Small intestine (tissue), 7 donors: ENCODE results near the gene TMX4. TPM values are rescaled to one million over a fixed set of nuclear protein-coding genes. Genes with fewer than 3 reads are reported as not detected.

ENCODE experiments used
- DNase-seq, 2 donors: peaks; one replicate each; pipeline versions ENCODE4 v3.0.0 to v3.0.0-alpha.2; 2013
- FAIRE-seq: peaks from 2 replicates; lab custom pipeline; 2012; peaks lifted over from hg19 to GRCh38; lab: Jason Lieb, UNC
- H3K27ac ChIP-seq, 3 donors: one replicate each; pipeline ENCODE4 v1.5.1; 2013; ENCODE audit warnings: low read length in 2 of 3, mild to moderate bottlenecking in 2 of 3, control low read depth in 1 of 3, inconsistent platforms in 1 of 3, low read depth in 1 of 3, moderate library complexity in 1 of 3
- H3K27me3 ChIP-seq, 3 donors: one replicate each; pipeline ENCODE4 v1.6.1; 2013; ENCODE audit warnings: low read length in 3 of 3, inconsistent platforms in 1 of 3; ENCODE audit not compliant: control insufficient read depth in 3 of 3, insufficient read depth in 3 of 3
- H3K36me3 ChIP-seq, 3 donors: one replicate each; pipeline ENCODE4 v1.6.1; 2013; ENCODE audit warnings: low read length in 3 of 3, inconsistent platforms in 1 of 3, low read depth in 1 of 3, mild to moderate bottlenecking in 1 of 3, moderate library complexity in 1 of 3; ENCODE audit not compliant: control insufficient read depth in 3 of 3, insufficient read depth in 2 of 3
- H3K4me1 ChIP-seq, 3 donors: one replicate each; pipeline ENCODE4 v1.6.1; 2013; ENCODE audit warnings: low read length in 2 of 3, inconsistent platforms in 1 of 3, low read depth in 1 of 3, mild to moderate bottlenecking in 1 of 3, moderate library complexity in 1 of 3; ENCODE audit not compliant: control insufficient read depth in 3 of 3, insufficient read depth in 2 of 3
- H3K4me3 ChIP-seq, 3 donors: one replicate each; pipeline ENCODE4 v1.5.1; 2013; ENCODE audit warnings: low read length in 3 of 3, control low read depth in 1 of 3, inconsistent platforms in 1 of 3, low read depth in 1 of 3, mild to moderate bottlenecking in 1 of 3, moderate library complexity in 1 of 3
- H3K9me3 ChIP-seq, 2 donors: one replicate each; pipeline ENCODE4 v1.6.1; 2013; ENCODE audit warnings: low read depth in 1 of 2, low read length in 1 of 2; ENCODE audit not compliant: control insufficient read depth in 2 of 2, insufficient read depth in 1 of 2
- WGBS, 3 donors: extraction: QIAGEN DNeasy Blood & Tissue Kit; methylation state at CpG; one replicate each; pipeline ENCODE4 v1.1.7; 2013; 5-methylcytosine and 5-hydroxymethylcytosine counted together
- polyA plus RNA-seq, 4 donors: library from polyadenylated mRNA; stranded (reverse) in 3 of 4; unstranded in 1 of 4; fragments of 200-250 nt in 3 of 4; fragments of 120-200 nt in 1 of 4; gene quantifications; one replicate each; pipeline versions ENCODE4 v1.2.1 to v1.2.3, GENCODE V29; 2013
- donor health status: healthy with polysubstance abuse.
- donor health status: control.
- donor health status: control.
- donor health status: Bipolar disorder and iron deficiency.
- donor health status: healthy.

TMX4 gene
- polyA plus RNA-seq, 4 donors, result 4.7 to 17.9 (median 10.7) TPM

DNA sequence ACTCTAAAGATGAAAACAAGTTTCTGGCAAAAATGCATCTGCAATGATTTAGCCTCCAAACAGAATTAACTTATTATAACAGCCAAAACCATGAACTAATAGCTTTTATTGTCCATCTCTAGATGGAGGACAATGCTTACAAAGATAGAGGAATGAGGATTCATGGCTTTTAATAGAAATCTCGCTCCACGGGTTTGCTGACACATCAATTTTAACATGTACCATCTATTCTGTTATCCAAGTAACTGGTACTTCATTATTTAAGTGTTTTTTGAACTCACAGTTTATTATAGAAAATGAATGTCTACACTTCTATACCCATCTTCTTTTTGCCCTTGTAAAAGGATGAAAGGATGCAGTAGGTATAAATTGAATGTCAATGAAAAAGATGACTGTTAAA lies 10.8 kb downstream of the TMX4 start:
- H3K9me3 ChIP-seq, result no peaks in the 10 kb centered on the region
- H3K36me3 ChIP-seq, result peaks cover 0 to 7% (median 0%) of the 10 kb centered on the region in 3 donors
- WGBS, 3 donors, result 90 to 92% (median 91%) methylated on average over 2 of the region's 2 CpGs
- no peaks in the 10 kb centered on the region for H3K4me1 ChIP-seq
- no peak for DNase-seq
- FAIRE-seq, result peak; percentile 47
- H3K4me3 ChIP-seq, result no peak overlapping the region
- H3K27ac ChIP-seq, result no peak overlapping the region
- no peaks in the 10 kb centered on the region for H3K27me3 ChIP-seq

DNA sequence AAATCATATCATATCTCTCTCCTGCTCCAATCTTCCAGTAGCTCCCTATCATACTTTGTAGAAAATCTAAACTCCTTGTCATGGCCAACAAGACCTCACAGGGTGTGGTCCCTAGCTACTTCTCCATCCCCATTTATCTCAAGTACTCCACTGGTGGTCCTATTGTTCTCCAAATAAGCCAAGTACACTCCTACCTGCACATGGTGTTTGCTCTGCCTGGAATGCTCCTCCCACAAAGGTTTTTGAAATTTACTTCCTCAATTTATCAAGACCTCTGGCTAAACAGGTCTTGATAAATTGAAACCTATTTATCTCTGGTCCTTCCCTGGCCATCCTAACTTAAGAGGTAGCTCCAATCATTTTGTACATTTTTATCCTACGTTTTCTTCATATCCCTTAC lies 12.1 kb downstream of the TMX4 start:
- whole genome bisulfite sequencing, 3 donors, result 86 to 92% (median 88%) methylated on average over 1 of the region's 1 CpG

DNA sequence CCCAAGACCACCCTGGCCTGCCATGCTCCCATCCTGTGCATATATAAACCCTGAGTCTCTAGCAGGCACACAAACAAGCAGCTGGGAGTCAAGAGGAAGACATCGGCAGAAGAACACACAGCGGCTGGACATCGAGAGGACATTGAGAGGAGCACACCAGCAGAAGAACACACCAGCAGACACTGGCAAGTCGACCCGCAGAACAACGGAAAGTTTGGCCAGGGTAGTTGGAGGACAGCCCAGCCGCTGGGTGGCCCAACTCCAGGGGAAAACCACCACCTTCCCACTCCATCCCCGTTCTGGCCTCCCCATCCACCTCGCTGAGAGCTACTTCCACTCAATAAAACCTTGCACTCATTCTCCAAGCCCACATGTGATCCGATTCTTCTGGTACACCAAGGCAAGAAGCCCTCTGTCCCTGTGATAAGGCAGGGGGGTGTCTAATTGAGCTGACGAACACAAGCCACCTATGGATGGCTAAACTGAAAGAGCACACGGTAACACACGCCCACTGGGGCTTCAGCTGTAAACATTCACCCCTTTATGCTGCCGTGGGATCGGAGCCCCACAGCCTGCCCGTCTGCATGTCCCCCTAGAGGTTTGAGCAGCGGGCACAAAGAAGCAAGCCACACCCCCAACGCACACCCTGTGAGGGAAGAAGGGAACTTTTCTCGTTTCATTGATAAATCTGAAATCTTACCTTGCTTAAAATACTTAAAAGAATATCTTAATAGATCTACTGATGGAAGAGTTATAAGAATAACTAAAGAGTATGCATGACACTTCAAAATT lies 13.8 kb downstream of the TMX4 start:
- Histone ChIP-seq H3K4me1 (no peaks in the 10 kb centered on the region), H3K4me3 (no peak overlapping the region), H3K36me3 (peaks cover 0 to 7% (median 0%) of the 10 kb centered on the region in 3 donors), H3K27ac (no peak overlapping the region), H3K9me3 (no peaks in the 10 kb centered on the region), H3K27me3 (no peaks in the 10 kb centered on the region)
- no peak for DNase-seq
- WGBS, 3 donors, result 91 to 94% (median 93%) methylated on average over 19 of the region's 19 CpGs
- FAIRE-seq, result no peak

More for the DNA sequence above, 12.1 kb downstream of the TMX4 start:
- Histone ChIP-seq H3K27ac (no peak overlapping the region), H3K9me3 (no peaks in the 10 kb centered on the region), H3K4me1 (no peaks in the 10 kb centered on the region), H3K27me3 (no peaks in the 10 kb centered on the region), H3K36me3 (peaks cover 0 to 7% (median 0%) of the 10 kb centered on the region in 3 donors), H3K4me3 (no peak overlapping the region)
- DNase-seq, result peak in 1 of 2 donors; percentile 14
- no peak for FAIRE-seq

DNA sequence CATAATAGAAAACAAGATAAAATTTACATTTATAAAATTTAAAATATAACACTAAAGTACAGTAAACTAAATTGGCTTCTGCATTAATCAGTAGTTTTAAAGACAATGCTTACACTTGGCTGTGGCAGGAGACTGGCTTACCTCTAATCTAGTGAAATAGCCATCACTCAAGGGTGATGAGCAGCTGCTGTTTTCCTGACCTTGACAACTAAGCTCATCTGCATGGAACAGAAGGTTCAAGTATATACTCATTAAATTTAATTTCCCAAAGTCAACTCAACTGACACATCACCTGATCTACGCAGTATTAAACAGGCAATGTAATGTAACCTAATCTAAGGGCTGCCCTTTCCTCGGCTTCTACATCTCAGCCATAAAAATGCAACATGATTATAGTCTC lies 14.5 kb downstream of the TMX4 start:
- H3K4me3 ChIP-seq, result no peak overlapping the region
- no peaks in the 10 kb centered on the region for H3K9me3 ChIP-seq
- DNase-seq (no peak), FAIRE-seq (no peak)
- peaks cover 0 to 9% (median 1%) of the 10 kb centered on the region in 3 donors for H3K36me3 ChIP-seq
- WGBS, 3 donors, result 39 to 94% (median 68%) methylated on average over 2 of the region's 2 CpGs
- H3K4me1 ChIP-seq, result no peaks in the 10 kb centered on the region
- no peaks in the 10 kb centered on the region for H3K27me3 ChIP-seq
- no peak overlapping the region for H3K27ac ChIP-seq

DNA sequence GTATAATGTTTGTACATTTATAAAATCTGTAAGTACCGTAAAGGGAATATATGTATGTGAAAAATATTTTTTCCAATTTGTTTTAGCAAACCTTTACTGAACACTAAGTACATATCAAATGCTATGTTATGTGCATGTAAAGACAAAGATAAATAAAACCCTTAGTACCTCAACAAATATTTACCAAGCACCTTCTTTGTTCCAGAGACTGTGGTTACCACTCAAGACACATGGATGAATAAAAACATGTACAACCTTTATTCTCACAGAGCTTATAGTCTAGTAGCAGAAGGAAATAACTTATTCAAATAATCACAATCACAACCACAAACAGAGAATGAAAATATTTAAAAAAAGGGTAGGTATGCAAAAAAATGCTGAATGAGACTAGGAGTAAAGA lies 17.5 kb downstream of the TMX4 start:
- Histone ChIP-seq H3K27me3 (no peaks in the 10 kb centered on the region), H3K36me3 (peaks cover 1 to 14% (median 3%) of the 10 kb centered on the region in 3 donors), H3K27ac (no peak overlapping the region), H3K4me1 (no peaks in the 10 kb centered on the region), H3K9me3 (no peaks in the 10 kb centered on the region), H3K4me3 (no peak overlapping the region)
- 96 to 98% (median 96%) methylated on average over 1 of the region's 1 CpG for WGBS, 3 donors
- no peak for FAIRE-seq
- DNase-seq, result no peak

DNA sequence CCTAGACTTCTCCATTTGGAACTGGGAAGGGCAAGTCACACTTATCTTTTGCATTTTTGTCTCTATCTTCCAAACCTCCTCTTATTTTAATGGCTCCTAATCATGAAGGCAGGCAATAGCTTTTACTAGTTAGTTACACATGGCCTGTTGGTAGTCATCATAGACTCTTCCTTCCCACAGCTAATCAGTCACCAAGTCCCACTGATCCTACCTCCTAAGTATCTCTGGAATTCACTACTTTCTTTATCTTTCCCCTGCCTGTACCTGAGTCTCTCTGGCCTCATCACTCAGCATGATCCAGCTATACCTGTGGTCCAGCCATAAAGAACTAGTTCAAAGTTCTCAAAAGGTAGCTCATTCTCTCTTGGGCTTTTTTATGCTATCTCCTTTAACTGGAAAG lies 18.8 kb downstream of the TMX4 start:
- no peaks in the 10 kb centered on the region for H3K4me1 ChIP-seq

DNA sequence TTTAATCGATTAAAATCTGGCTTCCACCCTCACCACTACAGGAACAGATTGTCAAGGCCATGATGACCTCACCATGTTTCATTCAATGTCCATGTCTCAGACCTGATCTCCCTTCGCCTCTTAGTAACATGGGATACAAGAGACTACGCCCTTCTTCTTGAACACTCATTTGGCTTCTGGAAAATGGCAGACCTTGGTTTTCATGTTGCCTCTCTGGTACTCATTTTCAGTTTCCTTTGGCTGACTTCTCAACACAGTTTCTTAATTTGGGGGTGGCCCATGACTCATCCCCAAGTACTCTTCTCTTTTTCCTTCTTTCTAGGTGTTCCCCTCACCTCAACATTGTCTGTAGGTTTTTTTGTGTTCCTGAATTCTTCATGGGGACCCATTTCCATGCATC lies 22.7 kb downstream of the TMX4 start:
- Histone ChIP-seq H3K4me3 (no peak overlapping the region), H3K27ac (no peak overlapping the region), H3K36me3 (peaks cover 8 to 12% (median 10%) of the 10 kb centered on the region in 3 donors), H3K4me1 (no peaks in the 10 kb centered on the region), H3K27me3 (no peaks in the 10 kb centered on the region), H3K9me3 (peaks cover 1 to 2% of the 10 kb centered on the region in 2 donors)
- no peak for DNase-seq
- 94 to 99% (median 95%) methylated on average over 3 of the region's 3 CpGs for WGBS, 3 donors
- FAIRE-seq, result no peak

More for the DNA sequence above, 18.8 kb downstream of the TMX4 start:
- Histone ChIP-seq H3K9me3 (no peaks in the 10 kb centered on the region), H3K27ac (no peak overlapping the region), H3K36me3 (peaks cover 6 to 12% (median 6%) of the 10 kb centered on the region in 3 donors), H3K4me3 (no peak overlapping the region), H3K27me3 (no peaks in the 10 kb centered on the region)
- DNase-seq, result no peak
- no peak for FAIRE-seq

DNA sequence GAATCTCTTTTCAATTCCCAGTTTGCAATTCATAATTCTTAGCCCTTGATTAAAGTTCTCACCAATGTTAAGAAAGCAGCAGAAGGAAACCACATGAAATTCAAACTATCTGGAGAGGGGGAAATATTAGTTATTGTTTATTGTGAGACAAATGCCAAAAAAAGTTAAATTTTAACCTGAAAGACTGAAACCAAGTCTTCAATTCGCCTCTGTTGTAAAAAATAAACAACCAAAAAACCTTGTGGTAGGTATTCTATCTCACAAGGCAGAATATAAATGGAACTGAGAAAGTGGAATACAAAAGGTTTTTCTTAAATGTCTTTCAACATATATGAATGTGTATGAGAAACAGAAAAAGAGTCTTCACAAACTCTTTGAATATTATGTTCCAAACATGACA lies 24.8 kb downstream of the TMX4 start:
- no peak for DNase-seq
- no peaks in the 10 kb centered on the region for H3K27me3 ChIP-seq
- H3K27ac ChIP-seq, result no peak overlapping the region
- FAIRE-seq, result peak; percentile 5
- no peaks in the 10 kb centered on the region for H3K4me1 ChIP-seq
- peaks cover 1 to 2% of the 10 kb centered on the region in 2 donors for H3K9me3 ChIP-seq
- peaks cover 8 to 11% (median 10%) of the 10 kb centered on the region in 3 donors for H3K36me3 ChIP-seq
- 63 to 88% (median 85%) methylated on average over 1 of the region's 1 CpG for WGBS, 3 donors
- H3K4me3 ChIP-seq, result no peak overlapping the region
